ENCODE results near the gene PTPRC.

PTPRC gene

GRCh38 chr1:198622001-198622400 lies 16.8 kb upstream of the PTPRC start:
- no peak for DNase-seq

GRCh38 chr1:198623752-198624647 lies 14.8 kb upstream of the PTPRC start:
- no peak for DNase-seq

- DNase-seq = no peak
Measured at GRCh38 chr1:198624648-198624980, 14.2 kb upstream of the PTPRC start.

GRCh38 chr1:198627436-198628066 lies 11.3 kb upstream of the PTPRC start:
- DNase-seq = no peak

GRCh38 chr1:198628067-198628455 lies 10.8 kb upstream of the PTPRC start:
- no peak for DNase-seq

GRCh38 chr1:198629610-198630009 lies 9.2 kb upstream of the PTPRC start:
- DNase-seq = no peak

- no peak for DNase-seq
Measured at GRCh38 chr1:198630863-198631262, 8.0 kb upstream of the PTPRC start.

- no peak for DNase-seq
Measured at GRCh38 chr1:198631292-198631691, 7.5 kb upstream of the PTPRC start.

- DNase-seq = no peak
Measured at GRCh38 chr1:198632007-198632406, 6.8 kb upstream of the PTPRC start.

GRCh38 chr1:198633675-198634121 lies 5.1 kb upstream of the PTPRC start:
- no peak for DNase-seq

- no peak for DNase-seq
Measured at GRCh38 chr1:198635964-198636363, 2.9 kb upstream of the PTPRC start.

GRCh38 chr1:198636391-198636790 lies 2.4 kb upstream of the PTPRC start:
- DNase-seq = no peak

- DNase-seq = no peak
Measured at GRCh38 chr1:198637157-198637556, 1.7 kb upstream of the PTPRC start.

GRCh38 chr1:198637916-198638437 lies 863 bp upstream of the PTPRC start:
- no peak for DNase-seq

GRCh38 chr1:198638441-198638840 lies 399 bp upstream of the PTPRC start:
- no peak for DNase-seq

GRCh38 chr1:198639671-198640143 lies 867 bp downstream of the PTPRC start:
- DNase-seq = no peak

- DNase-seq = no peak
Measured at GRCh38 chr1:198640174-198640573, 1.3 kb downstream of the PTPRC start.

- no peak for DNase-seq
Measured at GRCh38 chr1:198641501-198641900, 2.7 kb downstream of the PTPRC start.

GRCh38 chr1:198641966-198642668 lies 3.3 kb downstream of the PTPRC start:
- no peak for DNase-seq

GRCh38 chr1:198642983-198643382 lies 4.1 kb downstream of the PTPRC start:
- no peak for DNase-seq

- DNase-seq = no peak
Measured at GRCh38 chr1:198643808-198644207, 5.0 kb downstream of the PTPRC start.

- no peak for DNase-seq
Measured at GRCh38 chr1:198647055-198647454, 8.2 kb downstream of the PTPRC start.

GRCh38 chr1:198648592-198648991 lies 9.8 kb downstream of the PTPRC start:
- DNase-seq = no peak

All from NCI-H2029 treated with DMSO at 0.1 percent for 48 hours (cell line).